Measurements from ENCODE around the gene HDGFL2. TPM values are rescaled to one million over a fixed set of nuclear protein-coding genes. Genes with fewer than 3 reads are reported as not detected.

Gene HDGFL2
- total and polyA plus RNA-seq, 2 of the 8 experiments (the other 6 are each of a cell fraction or from before 2014, with no cell fraction given): 31.1 to 106 TPM

DNA sequence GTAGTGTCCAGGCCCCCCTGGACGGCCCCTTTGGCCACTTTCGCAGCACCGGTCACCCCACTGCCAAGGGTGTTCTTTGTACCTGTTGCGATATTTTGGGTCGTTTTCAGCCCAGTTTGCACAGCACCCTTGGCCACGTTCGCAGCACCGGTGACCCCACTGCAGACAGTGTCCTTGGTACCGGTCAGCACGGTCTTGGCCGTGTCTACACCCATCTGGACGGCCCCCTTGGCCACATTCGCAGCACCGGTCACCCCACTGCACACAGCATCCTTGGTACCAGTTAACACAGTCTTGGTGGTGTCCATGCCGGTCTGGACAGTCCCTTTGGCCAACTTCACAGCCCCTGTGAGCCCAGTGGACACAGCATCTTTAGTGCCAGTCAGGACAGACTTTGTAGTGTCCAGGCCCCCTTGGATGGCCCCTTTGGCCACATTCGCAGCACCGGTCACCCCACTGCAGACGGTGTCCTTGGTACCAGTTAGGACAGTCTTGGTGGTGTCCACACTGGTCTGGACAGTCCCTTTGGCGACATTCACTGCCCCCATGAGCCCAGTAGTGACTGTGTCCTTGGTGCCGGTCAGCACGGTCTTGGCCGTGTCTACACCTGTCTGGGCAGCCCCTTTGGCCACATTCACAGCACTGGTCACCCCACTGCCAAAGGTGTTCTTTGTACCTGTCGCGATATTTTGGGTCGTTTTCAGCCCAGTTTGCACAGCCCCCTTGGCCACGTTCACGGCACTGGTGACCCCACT is 39.4 kb downstream of the HDGFL2 start:
- Histone ChIP-seq H2BK12ac (ENCODE audit: low read depth, low read length) (no peak overlapping the region), H3K79me2 (ENCODE audit: control insufficient read depth in 1 of 2, insufficient read depth in 2 of 2, low read length in 2 of 2) (no peaks in the 10 kb centered on the region), H3K4me2 (ENCODE audit: insufficient read depth in 1 of 2, low read depth in 2 of 2, low read length in 2 of 2) (no peak overlapping the region), H4K8ac (ENCODE audit: extremely low read depth, insufficient read depth, low read length) (no peak overlapping the region), H3K9ac (replicated peaks in 1 of 4; ENCODE audit: extremely low read depth in 1 of 4, low read depth in 3 of 4, low read length in 3 of 4) (no peak overlapping the region), H3K4me1 (replicated peaks in 1 of 4; ENCODE audit: control insufficient read depth in 3 of 4, insufficient read depth in 4 of 4, low read length in 3 of 4) (peaks cover 0 to 1% (median 0%) of the 10 kb centered on the region in 4 experiments; a peak in 1 of 7 replicates), H4K5ac (ENCODE audit: insufficient read length, low read depth, low read length) (no peak overlapping the region), H3K56ac (replicated peaks; ENCODE audit: insufficient read length, low read depth, low read length) (no peak overlapping the region), H2AFZ (ENCODE audit: low read length) (no peak overlapping the region), H4K91ac (replicated peaks; ENCODE audit: insufficient read length, low read length) (no peak overlapping the region), H3K27me3 (replicated peaks in 1 of 4; ENCODE audit: control insufficient read depth in 3 of 4, extremely low read depth in 1 of 4, insufficient read depth in 3 of 4, low read length in 3 of 4) (peaks cover 4 to 51% (median 36%) of the 10 kb centered on the region in 4 experiments), H2BK5ac (ENCODE audit: low read depth, low read length) (0 out of 2 replicates have a peak overlapping the region, but pooled peaks have one; percentile 54), H2BK15ac (ENCODE audit: low read length) (no peak overlapping the region), H3K36me3 (ENCODE audit: control insufficient read depth in 2 of 4, insufficient read depth in 4 of 4, low read length in 3 of 4) (no peaks in the 10 kb centered on the region; a peak in 1 of 8 replicates), H3K4me3 (ENCODE audit: extremely low read depth in 1 of 4, insufficient read depth in 2 of 4, low read depth in 3 of 4, low read length in 4 of 4) (no peak overlapping the region), H3K9me3 (ENCODE audit: insufficient read depth in 2 of 2, low read depth in 1 of 2, low read length in 1 of 2) (no peaks in the 10 kb centered on the region), H2AK5ac (ENCODE audit: low read depth, low read length) (no peak overlapping the region), H3K23ac (ENCODE audit: insufficient read length) (no peak overlapping the region), H3K14ac (ENCODE audit: insufficient read length) (no peak overlapping the region), H2BK20ac (ENCODE audit: low read length) (no peak overlapping the region), H3K4ac (replicated peaks; ENCODE audit: insufficient read length, low read depth, low read length) (no peak overlapping the region), H4K20me1 (replicated peaks in 1 of 2; ENCODE audit: control insufficient read depth in 1 of 2, insufficient read depth in 2 of 2, low read length in 2 of 2) (peaks cover 7 to 8% of the 10 kb centered on the region in 2 experiments), H2BK120ac (replicated peaks; ENCODE audit: low read depth, low read length) (no peak overlapping the region), H3K79me1 (ENCODE audit: low read depth, low read length) (peaks cover 2% of the 10 kb centered on the region; the same call in 1 of the 2 replicates), H3K23me2 (ENCODE audit: low read depth, low read length) (no peaks in the 10 kb centered on the region), H3K27ac (ENCODE audit: low read depth, low read length) (no peak overlapping the region), H3K18ac (ENCODE audit: extremely low read depth, low read length) (no peak overlapping the region)
- ChIA-PET CTCF (ENCODE audit: partially characterized antibody) (no interaction called here), POLR2A (ENCODE audit: partially characterized antibody) (no interaction called here)
- WGBS, 2 experiments (ENCODE audit: extremely low coverage in 1 of 2, insufficient coverage in 1 of 2, insufficient read length in 1 of 2, insufficient replicate concordance in 2 of 2, low coverage in 1 of 2, low lambda C conversion rate in 2 of 2, missing lambda C conversion rate in 1 of 2): 85% methylated on average over 27 of the region's 27 CpGs; no CpG with 5 or more reads in 1 of the 2 experiments
- no peak for FAIRE-seq
- TF ChIP-seq RBBP5 (IDR thresholded peaks at IDR 0.05; ENCODE audit: borderline replicate concordance, low read depth, low read length): no peak
- TF ChIP-seq KDM4A (IDR thresholded peaks at IDR 0.05; ENCODE audit: low read depth, low read length, severe bottlenecking): no peak
- TF ChIP-seq ATF3 (IDR thresholded peaks at IDR 0.05; ENCODE audit: insufficient read depth, low read depth, low read length): no peak
- no peak for TF ChIP-seq CHD2 (IDR thresholded peaks at IDR 0.05; ENCODE audit: low read length)
- no peak for TF ChIP-seq SRF (IDR thresholded peaks at IDR 0.05; ENCODE audit: low read depth, low read length)
- TF ChIP-seq KDM5A (IDR thresholded peaks at IDR 0.05; ENCODE audit: low read length): no peak
- no peak for TF ChIP-seq RAD21 (IDR thresholded peaks at IDR 0.05 in 1 of 2, conservative IDR thresholded peaks at IDR 0.05 in 1 of 2; ENCODE audit: low read depth in 2 of 2, low read length in 2 of 2)
- no peak for TF ChIP-seq TBP (IDR thresholded peaks at IDR 0.05; ENCODE audit: low read depth, low read length)
- no peak for TF ChIP-seq JUN (IDR thresholded peaks at IDR 0.05; ENCODE audit: low read depth, low read length)
- no peak for TF ChIP-seq SIX5 (IDR thresholded peaks at IDR 0.05; ENCODE audit: low read depth, low read length)
- no peak for TF ChIP-seq BRCA1 (IDR thresholded peaks at IDR 0.05; ENCODE audit: low read depth, low read length)
- no peak for TF ChIP-seq BACH1 (IDR thresholded peaks at IDR 0.05; ENCODE audit: low read length)
- no peak for DNase-seq (ENCODE audit: low read depth in 1 of 2, low spot score in 2 of 2)
